Esophagus squamous epithelium (tissue), 4 donors: ENCODE measurements around the gene CBFA2T2.
"Not testable (repeated sequence)": the region's sequence is repeated elsewhere in the genome, so short reads cannot be mapped to it uniquely, and the experiment has no call there.

Experiments
- CTCF ChIP-seq, 6 experiments: fragments of 450-650 bp in 4 of 6; fragments of 200-600 bp in 2 of 6; sonication (generic) in 2 of 6; IDR thresholded peaks; one replicate each; pipeline ENCODE4 v1.5.1; 2016 to 2019; ENCODE audit warnings: antibody characterized with exemption in 6 of 6, mild to moderate bottlenecking in 4 of 6, moderate library complexity in 4 of 6
- POLR2A ChIP-seq, 4 donors: fragments of 450-650 bp; IDR thresholded peaks; one replicate each; pipeline ENCODE4 v1.6.1; 2017; ENCODE audit warnings: antibody characterized with exemption in 4 of 4, mild to moderate bottlenecking in 4 of 4, moderate library complexity in 3 of 4

GRCh38 chr20:33631910-33632309 is 142.0 kb downstream of the CBFA2T2 start:
- TF ChIP-seq POLR2A, CTCF (IDR thresholded peaks at IDR 0.05): not testable (repeated sequence)
